T47D (cell line): ENCODE measurements around the gene FAM193A.
"Not testable (repeated sequence)": the region's sequence is repeated elsewhere in the genome, so short reads cannot be mapped to it uniquely, and the experiment has no call there.

Experiments
- DNase-seq, 2 experiments: peaks; one replicate each; pipeline versions ENCODE4 v3.0.0 to v3.0.0-alpha.2; 2011 to 2012; ENCODE audit warnings: low read depth in 1 of 2, low spot score in 1 of 2
- JUND ChIP-seq: IDR thresholded peaks from 2 replicates; pipeline ENCODE4 v1.6.1; 2012; ENCODE audit warnings: low read depth
- in situ Hi-C: cut with HindIII; loops from 2 replicates; pipeline ENCODE4 v1.10.0; 2016; ENCODE audit warnings: low sequenced_read_pairs, low pct_unique_long_range_greater_than_20kb

The FAM193A gene

DNA sequence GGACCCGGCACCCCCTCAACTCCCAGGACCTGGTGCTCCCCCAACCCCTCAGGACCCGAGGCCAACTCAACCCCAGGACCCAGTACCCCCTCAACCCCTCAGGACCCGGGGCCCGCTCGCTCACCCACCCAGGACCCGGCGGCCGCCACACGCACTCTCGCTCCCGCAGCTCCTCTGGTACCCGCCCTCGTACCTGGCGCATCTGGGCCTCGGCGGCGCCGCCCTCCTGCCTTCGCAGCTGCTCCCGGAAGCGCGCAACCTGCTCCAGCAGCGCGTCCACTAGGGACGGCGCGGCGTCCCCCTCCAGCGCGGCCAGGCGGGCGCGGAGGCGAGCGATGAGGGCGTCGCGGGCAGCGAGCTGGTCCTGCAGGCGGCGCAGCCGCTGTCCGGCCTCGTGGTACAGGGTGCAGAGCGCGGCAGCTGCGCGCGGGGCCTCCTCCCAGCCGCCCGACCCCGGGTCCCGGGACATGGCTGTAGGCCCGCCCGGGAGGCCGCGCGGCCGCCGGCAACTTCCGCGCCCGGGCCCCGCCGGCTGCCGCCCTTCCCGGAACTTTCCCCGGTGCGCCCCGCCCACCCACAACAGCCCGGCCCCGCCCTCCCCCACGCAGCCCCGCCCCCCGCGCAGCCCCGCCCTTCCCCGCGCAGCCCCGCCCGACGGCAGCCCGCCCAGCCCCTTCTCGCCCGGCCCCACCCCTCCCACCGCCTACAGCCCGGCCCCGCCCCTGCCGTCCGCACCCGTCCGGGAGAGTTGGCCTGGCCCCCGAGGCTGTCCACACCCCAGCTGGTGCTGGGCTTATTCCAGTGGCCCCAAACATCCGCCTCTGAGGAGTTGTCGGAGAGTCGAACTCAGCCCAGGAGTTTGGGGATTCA lies 219.6 kb downstream of the FAM193A start, which contains the start of gene TNIP2:
Gene TNIP2, minus strand, starts transcription at position 516 of the 870 bp plus-strand sequence. Its CDS starts 47 bp downstream, at position 469.
- in situ Hi-C loops = no loop called here
- no peak for TF ChIP-seq JUND
- DNase-seq = peak; percentile 89

DNA sequence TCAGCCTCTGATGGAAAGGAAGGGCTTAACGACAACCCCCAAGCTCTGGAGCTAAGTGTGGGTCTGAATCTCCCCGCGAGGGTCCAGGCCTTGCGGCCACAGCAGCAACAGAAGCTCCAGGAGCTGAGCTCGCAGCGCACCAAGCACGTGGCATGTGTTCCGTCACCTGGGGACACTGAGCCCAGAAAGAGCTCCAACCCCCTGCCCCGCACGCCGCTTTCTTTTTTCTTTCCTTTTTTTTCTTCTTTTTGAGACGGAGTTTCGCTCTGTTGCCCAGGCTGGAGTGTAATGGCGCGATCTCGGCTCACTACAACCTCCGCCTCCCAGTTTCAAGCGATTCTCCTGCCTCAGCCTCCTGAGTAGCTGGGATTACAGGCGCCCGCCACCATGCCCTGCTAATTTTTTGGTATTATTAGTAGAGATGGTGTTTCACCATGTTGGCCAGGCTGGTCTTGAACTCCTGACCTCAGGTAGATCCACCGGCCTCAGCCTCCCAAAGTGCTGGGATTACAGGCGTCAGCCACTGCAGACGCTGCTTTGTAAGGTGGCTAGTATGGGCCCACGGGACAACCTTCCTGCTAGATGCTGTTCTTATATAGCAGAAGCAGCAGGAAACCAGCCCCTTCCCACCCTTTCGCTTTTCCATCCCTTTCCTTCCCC lies 220.4 kb downstream of the FAM193A start:
- in situ Hi-C loops = no loop called here
- TF ChIP-seq JUND = no peak
- no peak for DNase-seq

DNA sequence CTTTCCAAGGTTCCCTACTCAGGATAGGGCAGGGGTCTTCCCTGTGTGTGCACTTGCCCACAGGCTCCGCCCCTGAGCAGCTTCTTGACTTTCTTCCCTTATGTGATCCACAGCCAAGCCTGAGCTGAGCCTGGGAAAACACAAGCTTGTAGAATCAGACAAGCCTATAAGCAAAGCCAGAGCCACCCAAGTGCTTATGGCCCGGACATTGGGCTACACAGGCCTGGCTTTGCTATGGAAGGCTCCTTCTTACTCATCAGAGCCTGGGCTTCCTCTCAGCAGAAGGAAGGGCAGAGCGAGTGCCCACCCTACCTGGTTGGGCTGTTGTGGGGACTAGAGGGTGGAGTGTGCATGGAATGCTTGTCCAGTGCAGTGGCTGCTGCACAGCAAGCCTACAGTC lies 221.0 kb downstream of the FAM193A start:
- no peak for TF ChIP-seq JUND
- in situ Hi-C loops = no loop called here
- DNase-seq = no peak

- in situ Hi-C loops = no loop called here
- peak in 1 of 2 experiments; percentile 55 for DNase-seq
- TF ChIP-seq JUND = no peak
These were observed 224.8 kb downstream of the FAM193A start for GRCh38 chr4:2761035-2761923.

GRCh38 chr4:2762048-2762447 lies 225.6 kb downstream of the FAM193A start:
- no peak for TF ChIP-seq JUND
- in situ Hi-C loops = no loop called here
- DNase-seq = no peak

DNA sequence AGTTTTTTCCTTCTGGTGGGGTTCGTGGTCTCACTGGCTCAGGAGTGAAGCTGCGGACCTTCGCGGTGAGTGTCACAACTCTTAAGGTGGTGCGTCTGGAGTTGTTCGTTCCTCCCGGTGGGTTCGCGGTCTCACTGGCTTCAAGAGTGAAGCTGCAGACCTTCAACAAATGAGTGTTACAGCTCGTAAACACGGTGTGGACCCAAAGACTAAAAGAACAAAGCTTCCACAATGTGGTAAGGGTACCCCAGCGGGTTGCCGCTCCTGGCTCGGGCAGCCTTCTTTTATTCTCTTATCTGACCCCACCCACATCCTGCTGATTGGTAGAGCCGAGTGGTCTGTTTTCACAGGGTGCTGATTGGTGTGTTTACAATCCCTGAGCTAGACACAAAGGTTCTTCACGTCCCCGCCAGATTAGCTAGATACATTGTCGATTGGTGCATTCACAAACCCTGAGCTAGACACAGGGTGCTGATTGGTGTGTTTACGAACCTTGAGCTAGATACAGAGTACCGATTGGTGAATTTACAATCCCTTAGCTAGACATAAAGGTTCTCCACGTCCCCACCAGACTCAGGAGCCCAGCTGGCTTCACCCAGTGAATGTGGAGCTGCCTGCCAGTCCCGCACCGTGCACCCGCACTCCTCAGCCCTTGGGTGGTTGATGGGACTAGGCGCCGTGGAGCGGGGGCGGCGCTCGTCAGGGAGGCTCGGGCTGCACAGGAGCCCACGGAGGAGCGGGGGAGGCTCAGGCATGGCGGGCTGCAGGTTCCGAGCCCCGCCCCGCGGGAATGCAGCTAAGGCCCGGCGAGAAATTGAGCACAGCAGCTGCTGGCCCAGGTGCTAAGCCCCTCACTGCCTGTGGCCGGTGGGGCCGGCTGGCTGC lies 226.3 kb downstream of the FAM193A start:
- DNase-seq, in situ Hi-C loops: not testable (repeated sequence)

- no peak for TF ChIP-seq JUND
- no peak for DNase-seq
- in situ Hi-C loops = no loop called here
These were observed 227.1 kb downstream of the FAM193A start for GRCh38 chr4:2763511-2763967.

- TF ChIP-seq JUND = no peak
- in situ Hi-C loops = no loop called here
- no peak for DNase-seq
These were observed 229.5 kb downstream of the FAM193A start for GRCh38 chr4:2765832-2766526.

GRCh38 chr4:2767046-2767704 lies 230.7 kb downstream of the FAM193A start:
- in situ Hi-C loops = no loop called here
- no peak for TF ChIP-seq JUND
- no peak for DNase-seq

- in situ Hi-C loops = no loop called here
- DNase-seq = no peak
- TF ChIP-seq JUND = no peak
These were observed 231.2 kb downstream of the FAM193A start for GRCh38 chr4:2767705-2768074.

- DNase-seq = no peak
- in situ Hi-C loops = no loop called here
- no peak for TF ChIP-seq JUND
These were observed 231.7 kb downstream of the FAM193A start for GRCh38 chr4:2768124-2768523.
